RWPE1 (cell line): ENCODE data around the gene FKTN.

Experiments used
- CTCF ChIA-PET: fragments of 350-600 bp; sonication (Branson Sonifier 250); formaldehyde crosslinking; extraction: SDS; loops from one replicate; lab custom pipeline; 2021; lab: Yijun Ruan, JAX
- POLR2A ChIA-PET: fragments of 400-600 bp; formaldehyde crosslinking; extraction: SDS; loops from one replicate; lab custom pipeline; 2020; ENCODE audit warnings: antibody characterized with exemption; ENCODE audit not compliant: low non-redundant PET; lab: Yijun Ruan, JAX
- DNase-seq: peaks from one replicate; pipeline ENCODE4 v3.0.0; 2012; ENCODE audit warnings: low spot score
- H3K27ac ChIP-seq: fragments of 450-650 bp; 2 replicates; pipeline ENCODE4 v1.5.1; 2017
- TF ChIP-seq, protein P1 (sequence below): fragments of 450-650 bp; conservative IDR thresholded peaks from 2 replicates; pipeline ENCODE4 v1.5.1; 2017; ENCODE audit warnings: low read depth, mild to moderate bottlenecking

FKTN gene

DNA sequence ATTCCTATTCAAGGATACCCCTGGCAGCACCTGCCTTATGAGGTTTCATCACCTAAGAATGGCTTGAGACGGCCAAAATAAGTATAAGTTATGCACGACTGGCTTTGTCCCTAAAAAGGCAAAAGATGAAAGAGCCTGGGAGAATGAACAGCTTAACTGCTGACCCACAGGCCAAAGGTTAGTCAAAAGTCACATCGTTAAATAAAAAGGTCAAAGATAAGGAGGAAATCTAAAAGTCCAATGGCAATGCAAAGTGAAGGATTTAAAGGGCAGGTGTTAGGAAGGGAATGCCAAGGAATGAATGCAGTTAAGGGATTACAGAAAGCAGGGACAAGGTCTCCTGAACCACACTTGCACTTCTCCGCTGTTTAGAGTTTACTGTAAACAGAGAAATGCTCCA is 109.9 kb downstream of the FKTN start:
- CTCF ChIA-PET, result interaction anchor here (0.7 kb wide), 1 partner anchor 1343 kb away, joined by 3 read pairs; no protein-coding TSS in a partner anchor

DNA sequence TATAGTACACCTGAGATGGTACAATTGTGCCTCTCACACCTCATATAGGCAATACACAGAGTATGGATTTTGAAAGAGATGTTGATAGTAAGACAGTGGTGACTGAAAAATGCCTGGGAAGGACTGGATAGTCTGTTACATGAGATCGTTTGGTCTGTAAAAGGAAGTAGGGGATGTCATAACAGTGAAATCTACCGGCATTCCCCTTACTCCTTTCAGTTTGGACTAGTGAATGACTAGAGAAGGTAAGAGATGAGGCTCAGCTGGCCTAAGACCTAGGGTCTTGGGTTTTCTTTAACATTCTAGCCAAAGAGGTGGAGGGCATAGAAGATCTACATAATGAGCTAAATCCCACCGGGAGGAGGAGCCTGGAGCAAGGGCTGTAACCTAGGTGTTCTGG is 112.4 kb downstream of the FKTN start:
- CTCF ChIA-PET, result no interaction called here
- no peak overlapping the region for H3K27ac ChIP-seq
- POLR2A ChIA-PET, result no interaction called here
- no peak for DNase-seq
- TF ChIP-seq, protein P1, sequence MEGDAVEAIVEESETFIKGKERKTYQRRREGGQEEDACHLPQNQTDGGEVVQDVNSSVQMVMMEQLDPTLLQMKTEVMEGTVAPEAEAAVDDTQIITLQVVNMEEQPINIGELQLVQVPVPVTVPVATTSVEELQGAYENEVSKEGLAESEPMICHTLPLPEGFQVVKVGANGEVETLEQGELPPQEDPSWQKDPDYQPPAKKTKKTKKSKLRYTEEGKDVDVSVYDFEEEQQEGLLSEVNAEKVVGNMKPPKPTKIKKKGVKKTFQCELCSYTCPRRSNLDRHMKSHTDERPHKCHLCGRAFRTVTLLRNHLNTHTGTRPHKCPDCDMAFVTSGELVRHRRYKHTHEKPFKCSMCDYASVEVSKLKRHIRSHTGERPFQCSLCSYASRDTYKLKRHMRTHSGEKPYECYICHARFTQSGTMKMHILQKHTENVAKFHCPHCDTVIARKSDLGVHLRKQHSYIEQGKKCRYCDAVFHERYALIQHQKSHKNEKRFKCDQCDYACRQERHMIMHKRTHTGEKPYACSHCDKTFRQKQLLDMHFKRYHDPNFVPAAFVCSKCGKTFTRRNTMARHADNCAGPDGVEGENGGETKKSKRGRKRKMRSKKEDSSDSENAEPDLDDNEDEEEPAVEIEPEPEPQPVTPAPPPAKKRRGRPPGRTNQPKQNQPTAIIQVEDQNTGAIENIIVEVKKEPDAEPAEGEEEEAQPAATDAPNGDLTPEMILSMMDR, result no peak

More for the DNA sequence above, 109.9 kb downstream of the FKTN start:
- no peak for DNase-seq
- TF ChIP-seq, protein P1, result no peak
- no peak overlapping the region for H3K27ac ChIP-seq
- POLR2A ChIA-PET, result no interaction called here

DNA sequence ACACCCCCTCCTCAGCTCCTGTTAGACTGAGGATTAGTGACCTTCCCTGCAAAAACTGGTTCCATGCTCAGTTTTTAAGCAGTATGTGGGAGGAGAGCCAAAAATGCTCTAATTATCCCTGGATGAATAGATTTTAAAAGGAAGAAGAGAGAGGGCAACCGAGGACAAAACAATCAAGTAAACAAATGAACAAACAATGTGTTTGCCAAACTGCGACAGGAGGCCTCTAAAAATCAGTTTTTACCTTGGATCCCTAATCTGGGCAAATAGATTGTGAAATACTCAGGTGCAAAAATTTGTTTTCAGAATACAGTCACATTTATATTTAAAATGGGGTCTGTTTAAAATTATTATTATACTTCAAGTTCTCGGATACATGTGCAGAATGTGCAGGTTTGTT is 112.8 kb downstream of the FKTN start:
- no peak for DNase-seq
- POLR2A ChIA-PET, result no interaction called here
- TF ChIP-seq, protein P1, result no peak
- H3K27ac ChIP-seq, result no peak overlapping the region
- CTCF ChIA-PET, result no interaction called here

DNA sequence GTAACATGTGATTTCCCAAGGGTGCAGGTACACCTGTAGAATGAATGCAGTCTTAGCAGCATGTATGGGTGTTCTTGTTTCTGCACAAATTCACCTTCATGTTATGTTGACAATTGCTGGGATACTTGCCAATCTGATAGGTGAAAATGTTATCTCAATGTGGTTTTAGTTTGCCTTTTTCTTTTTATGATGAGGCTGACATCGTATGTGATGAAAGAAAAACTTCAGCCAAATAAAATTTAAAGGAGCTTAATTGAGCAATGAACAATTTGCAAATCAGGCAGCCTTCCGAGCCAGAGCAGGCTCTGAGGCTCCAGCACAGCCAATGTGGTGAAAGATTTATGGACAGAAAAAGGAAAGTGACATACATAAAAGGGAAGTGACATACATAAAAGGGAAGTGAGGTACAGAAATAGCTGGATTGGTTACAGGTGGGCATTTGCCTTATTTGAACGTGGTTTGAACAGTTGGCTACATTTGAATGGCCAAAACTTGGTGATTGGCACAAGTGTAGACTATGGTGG is 114.8 kb downstream of the FKTN start:
- CTCF ChIA-PET, result no interaction called here

DNA sequence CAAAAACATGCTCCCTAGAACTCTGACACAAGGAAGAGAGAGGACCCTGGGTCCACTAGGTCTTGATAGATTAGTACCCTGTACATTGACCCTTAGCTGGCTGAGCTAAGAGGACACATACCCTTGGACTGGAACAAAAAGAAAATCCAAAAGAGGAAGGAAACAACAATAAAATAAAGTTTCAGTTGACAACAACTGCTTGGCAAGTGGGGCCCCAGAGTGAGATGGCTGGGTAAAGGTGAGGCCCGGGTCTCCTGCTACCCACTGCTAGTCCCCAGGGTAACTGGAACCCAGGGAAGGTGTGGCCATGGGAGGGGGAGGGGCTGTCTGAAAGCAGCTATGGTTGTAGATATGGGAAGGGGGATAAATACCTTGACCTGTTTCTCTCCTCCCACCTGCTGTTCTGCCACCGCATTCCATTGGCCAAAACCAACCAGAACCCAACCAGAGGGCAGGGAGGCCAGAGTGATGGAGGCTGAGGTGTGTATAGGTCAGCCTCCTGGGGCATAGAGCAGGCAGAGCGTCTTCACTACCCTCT is 116.0 kb downstream of the FKTN start:
- CTCF ChIA-PET, result no interaction called here
- H3K27ac ChIP-seq, result no peak overlapping the region
- POLR2A ChIA-PET, result no interaction called here
- TF ChIP-seq, protein P1, result no peak
- no peak for DNase-seq

More for the DNA sequence above, 114.8 kb downstream of the FKTN start:
- no peak for DNase-seq
- POLR2A ChIA-PET, result no interaction called here
- TF ChIP-seq, protein P1, result no peak
- H3K27ac ChIP-seq, result no peak overlapping the region

DNA sequence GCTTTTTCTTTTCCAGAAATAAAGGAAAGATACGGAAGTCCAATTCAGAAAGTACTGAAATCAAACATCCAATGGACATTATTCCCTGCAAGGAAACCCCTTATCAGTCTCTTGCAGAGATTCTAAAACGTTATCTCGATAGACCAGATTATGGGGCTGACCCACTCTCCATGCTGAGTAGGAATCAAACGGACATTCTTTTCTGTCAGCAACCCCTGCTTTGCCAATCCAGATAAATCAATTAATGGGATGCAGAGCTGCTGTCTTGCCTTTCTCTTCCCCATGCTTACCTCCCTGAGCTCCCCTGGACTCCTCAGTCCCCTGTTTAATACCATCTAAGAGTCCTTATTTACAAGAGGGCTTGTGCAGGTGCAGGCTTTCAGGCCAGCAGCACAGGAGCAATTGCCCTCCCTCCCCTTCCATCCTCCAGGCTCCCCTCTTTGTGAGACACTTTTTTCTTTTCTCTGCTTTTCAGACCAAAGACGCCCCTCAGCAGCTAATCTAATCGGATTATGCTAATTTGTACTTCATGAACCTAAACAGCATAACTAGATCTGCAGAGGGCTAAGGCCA is 118.5 kb downstream of the FKTN start:
- CTCF ChIA-PET, result no interaction called here

More for the DNA sequence above, 118.5 kb downstream of the FKTN start:
- POLR2A ChIA-PET, result no interaction called here
- H3K27ac ChIP-seq, result no peak overlapping the region
- TF ChIP-seq, protein P1, result no peak
- DNase-seq, result no peak
